ENCODE data around the gene MARCKS.

DNA sequence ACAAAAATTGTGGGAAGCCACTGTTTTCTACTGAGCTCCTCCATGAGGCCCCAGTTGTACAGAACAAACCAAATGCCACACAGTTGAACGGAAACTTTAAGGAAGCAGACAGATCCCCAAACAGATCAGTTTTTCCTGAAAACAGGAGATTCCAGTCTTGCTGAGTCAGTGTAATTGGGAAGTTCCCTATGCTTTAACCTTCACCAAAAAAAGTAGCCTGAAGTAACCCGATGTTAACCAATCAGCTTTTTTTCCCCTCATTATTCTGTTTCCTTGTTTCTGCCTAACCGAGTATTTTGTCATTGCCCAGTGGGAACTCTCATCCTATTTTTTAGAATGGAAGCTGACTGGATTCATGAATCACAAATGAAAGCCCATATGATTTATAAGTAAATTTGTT is 36.7 kb downstream of the MARCKS start:
- TF ChIP-seq EZH2 (IDR thresholded peaks at IDR 0.05) = no peak
- TF ChIP-seq, protein P1, sequence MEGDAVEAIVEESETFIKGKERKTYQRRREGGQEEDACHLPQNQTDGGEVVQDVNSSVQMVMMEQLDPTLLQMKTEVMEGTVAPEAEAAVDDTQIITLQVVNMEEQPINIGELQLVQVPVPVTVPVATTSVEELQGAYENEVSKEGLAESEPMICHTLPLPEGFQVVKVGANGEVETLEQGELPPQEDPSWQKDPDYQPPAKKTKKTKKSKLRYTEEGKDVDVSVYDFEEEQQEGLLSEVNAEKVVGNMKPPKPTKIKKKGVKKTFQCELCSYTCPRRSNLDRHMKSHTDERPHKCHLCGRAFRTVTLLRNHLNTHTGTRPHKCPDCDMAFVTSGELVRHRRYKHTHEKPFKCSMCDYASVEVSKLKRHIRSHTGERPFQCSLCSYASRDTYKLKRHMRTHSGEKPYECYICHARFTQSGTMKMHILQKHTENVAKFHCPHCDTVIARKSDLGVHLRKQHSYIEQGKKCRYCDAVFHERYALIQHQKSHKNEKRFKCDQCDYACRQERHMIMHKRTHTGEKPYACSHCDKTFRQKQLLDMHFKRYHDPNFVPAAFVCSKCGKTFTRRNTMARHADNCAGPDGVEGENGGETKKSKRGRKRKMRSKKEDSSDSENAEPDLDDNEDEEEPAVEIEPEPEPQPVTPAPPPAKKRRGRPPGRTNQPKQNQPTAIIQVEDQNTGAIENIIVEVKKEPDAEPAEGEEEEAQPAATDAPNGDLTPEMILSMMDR (IDR thresholded peaks at IDR 0.05) = no peak
